ENCODE measurements around the gene WWC2.
A peak's percentile ranks its signal among the peaks of the same experiment; 100 is the strongest.
"Not testable (repeated sequence)": the region's sequence is repeated elsewhere in the genome, so short reads cannot be mapped to it uniquely, and the experiment has no call there.

Gene WWC2

DNA sequence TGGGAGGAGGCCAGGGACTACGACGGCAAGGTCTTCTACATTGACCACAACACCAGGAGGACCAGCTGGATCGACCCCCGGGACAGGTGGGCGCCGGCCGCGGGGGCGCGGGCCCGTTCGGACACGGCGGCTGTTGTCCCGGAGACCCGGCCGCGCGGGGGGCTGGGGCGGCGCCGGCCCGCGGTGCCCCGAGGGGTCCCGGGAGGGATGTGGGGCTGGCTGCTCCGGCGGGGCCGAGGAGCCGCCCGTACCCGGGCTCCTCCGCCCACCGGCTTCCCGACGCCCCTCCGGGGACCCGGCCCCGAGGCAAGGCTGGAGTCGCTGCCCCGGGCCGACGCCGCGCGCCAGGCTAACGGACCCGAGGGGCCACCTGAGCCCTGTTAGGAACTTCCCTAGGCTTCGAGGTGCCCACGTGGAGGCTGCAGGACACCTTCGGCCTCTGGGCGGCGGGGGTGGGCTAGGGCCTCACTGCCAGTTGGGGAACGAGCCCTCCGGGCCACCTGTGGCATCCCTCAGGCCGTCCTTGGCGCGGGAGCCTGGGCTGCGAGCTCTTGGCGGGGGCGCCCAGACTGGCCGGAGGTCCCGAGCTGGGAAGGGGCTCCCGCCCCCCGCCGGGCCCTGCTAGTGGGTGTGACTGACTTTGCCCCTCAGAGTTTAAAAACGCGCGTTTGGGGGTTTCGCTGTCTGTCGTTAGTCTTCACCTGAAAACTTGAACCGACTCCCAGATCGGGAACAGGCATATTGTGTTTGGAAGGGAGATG is 660 bp downstream of the WWC2 start:
- intact Hi-C loops (cut with DNase I): no loop called here
- peak in 7 of 10 donors; percentile 4 to 81 (median 19) for DNase-seq

- intact Hi-C loops (cut with DNase I): no loop called here
- no peak for DNase-seq
Observed at GRCh38 chr4:183100298-183100599, 1.2 kb downstream of the WWC2 start.

- intact Hi-C loops (cut with DNase I): no loop called here
- DNase-seq: no peak
Observed at GRCh38 chr4:183100827-183101226, 1.8 kb downstream of the WWC2 start.

- no peak for DNase-seq
- intact Hi-C loops (cut with DNase I): no loop called here
Observed at GRCh38 chr4:183101956-183102480, 3.0 kb downstream of the WWC2 start.

DNA sequence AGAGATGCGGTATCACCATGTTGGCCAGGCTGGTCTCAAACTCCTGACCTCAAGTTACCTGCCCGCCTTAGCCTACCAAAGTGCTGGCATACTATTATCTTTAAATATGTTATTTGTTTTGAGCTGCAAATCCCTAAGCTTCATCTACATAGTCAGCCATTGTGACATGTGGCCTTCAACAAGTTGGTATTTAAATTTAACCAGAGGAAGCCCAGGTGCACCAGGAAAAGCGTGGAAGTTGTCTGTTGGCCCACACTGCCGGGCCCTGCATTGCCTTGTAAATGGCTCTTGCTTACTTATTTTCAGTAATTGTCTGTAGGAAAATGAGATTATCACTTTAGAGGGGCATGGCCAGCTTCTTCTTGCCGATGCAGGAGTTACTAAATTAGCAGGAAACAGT is 6.0 kb downstream of the WWC2 start:
- DNase-seq: no peak
- intact Hi-C loops (cut with DNase I): no loop called here

DNA sequence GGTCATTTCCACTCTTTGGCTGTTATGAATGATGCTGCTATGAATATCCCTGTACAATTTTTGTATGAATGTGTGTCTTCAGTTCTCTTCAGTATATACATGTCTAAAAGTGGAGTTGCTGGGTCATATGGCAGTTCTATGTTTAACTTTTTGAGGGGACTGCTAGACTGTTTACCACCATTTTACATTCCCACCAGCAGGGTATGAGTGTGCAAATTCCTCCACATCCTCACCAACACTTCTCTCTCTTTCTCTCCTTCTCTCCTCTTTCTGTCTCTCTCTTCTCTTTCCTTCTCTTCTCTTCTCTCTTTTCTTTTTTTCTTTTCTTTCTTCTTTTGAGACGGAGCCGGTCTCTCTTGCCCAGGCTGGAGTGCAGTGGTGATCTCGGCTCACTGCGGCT is 7.8 kb downstream of the WWC2 start:
- intact Hi-C loops (cut with DNase I): no loop called here
- DNase-seq: no peak

GRCh38 chr4:183107891-183108459 is 8.9 kb downstream of the WWC2 start:
- intact Hi-C loops (cut with DNase I): no loop called here
- no peak for DNase-seq

GRCh38 chr4:183110244-183110643 is 11.2 kb downstream of the WWC2 start:
- no peak for DNase-seq
- intact Hi-C loops (cut with DNase I): no loop called here

DNA sequence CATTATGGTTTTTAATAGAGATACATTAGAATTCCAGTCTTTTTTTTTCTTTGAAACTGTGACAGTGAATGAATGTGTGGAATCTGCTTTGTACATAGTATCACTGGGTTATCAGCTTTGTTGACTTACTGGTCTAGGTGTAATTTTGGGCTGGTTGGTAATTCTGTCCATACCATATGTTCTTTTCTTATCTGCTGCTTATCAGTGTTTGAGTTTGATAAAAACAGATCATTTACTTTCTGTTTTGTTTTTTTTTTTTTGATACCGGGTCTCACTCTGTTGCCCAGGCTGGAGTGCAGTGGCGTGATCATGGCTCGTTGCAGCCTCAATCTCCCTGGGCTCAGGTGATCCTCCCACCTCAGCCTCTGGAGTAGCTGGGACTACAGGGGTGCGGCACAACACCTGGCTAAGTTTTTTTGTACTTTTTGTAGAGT is 12.4 kb downstream of the WWC2 start:
- intact Hi-C loops (cut with DNase I): no loop called here
- no peak for DNase-seq

- intact Hi-C loops (cut with DNase I): no loop called here
- no peak for DNase-seq
Observed at GRCh38 chr4:183118141-183118540, 19.1 kb downstream of the WWC2 start.

DNA sequence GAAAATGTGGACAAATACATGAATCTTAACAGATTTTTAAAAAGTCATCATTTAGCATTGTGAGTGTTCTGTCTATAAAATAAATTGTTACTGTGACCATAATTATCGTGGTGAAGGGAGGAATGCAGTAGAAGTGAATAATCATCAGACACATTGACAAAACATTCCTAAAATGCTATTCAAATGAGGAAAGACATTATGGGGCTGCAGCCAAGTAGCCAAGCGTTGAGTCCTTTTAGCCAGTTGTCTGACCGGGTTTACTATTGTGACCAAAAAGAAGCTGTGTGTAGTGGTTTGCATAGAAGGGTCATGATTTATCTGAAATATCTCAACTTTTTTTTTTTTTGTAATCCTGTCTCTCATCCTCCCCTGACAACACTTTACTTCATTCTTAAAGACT is 19.5 kb downstream of the WWC2 start:
- intact Hi-C loops (cut with DNase I): no loop called here
- DNase-seq: no peak

DNA sequence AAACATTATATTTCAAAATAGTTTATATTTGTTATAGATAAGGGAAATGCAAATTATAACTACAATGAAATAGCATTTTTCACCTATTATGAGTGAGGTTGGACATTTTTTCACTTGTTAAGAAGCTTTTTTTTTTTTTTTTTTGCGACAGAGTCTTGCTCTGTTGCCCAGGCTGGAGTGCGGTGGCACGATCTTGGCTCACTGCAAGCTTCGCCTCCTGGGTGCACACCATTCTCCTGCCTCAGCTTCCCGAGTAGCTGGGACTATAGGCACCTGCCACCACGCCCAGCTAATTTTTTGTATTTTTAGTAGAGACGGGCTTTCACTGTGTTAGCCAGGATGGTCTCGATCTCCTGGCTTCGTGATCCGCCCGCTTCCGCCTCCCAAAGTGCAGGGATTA is 22.6 kb downstream of the WWC2 start:
- intact Hi-C loops (cut with DNase I): not testable (repeated sequence)
- DNase-seq: peak in 1 of 10 donors; percentile 53

GRCh38 chr4:183124228-183124627 is 25.2 kb downstream of the WWC2 start:
- no peak for DNase-seq

DNA sequence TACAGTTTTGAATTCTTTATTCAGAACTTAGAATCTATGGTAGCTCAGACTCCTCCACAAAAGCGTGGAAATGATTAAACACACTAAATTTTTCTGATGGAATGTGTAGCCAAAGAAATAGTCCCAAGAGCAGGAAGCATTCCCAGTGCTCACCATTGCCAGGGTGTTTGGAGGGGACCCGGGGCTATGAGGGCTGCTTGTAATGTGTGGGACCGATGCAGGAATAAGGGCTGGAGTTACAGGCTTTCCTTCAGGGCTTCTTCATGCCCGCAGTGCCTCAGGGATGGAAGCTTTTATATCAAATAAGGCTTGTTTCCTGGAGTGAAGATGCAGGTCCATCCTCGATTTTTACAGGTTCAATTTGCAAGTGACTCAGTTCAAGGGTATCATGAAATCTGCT is 25.8 kb downstream of the WWC2 start:
- DNase-seq: no peak
- intact Hi-C loops (cut with DNase I): no loop called here

More at GRCh38 chr4:183124228-183124627, 25.2 kb downstream of the WWC2 start:
- intact Hi-C loops (cut with DNase I): no loop called here

- DNase-seq: no peak
Observed at GRCh38 chr4:183129125-183129524, 30.1 kb downstream of the WWC2 start.

DNA sequence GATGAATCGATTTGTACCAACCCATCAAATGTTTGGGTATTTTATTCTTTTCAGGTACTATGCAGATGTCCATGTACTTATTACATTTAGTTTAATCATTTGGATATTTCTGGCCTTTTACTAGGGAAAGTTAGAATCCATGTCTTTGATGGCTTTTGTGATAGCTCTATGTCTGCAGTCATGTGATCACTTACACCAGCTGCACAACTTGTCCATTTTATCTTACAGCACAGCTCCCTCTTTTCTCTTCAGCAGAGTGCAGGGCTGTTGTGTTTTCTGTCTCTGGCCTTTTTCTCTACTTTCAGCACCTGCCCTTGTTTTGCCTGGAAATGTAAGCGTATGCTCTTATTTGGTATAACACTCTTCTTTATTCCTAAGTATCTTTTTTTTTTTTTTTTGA is 30.6 kb downstream of the WWC2 start:
- DNase-seq: no peak

More at GRCh38 chr4:183129125-183129524, 30.1 kb downstream of the WWC2 start:
- intact Hi-C loops (cut with DNase I): no loop called here

GRCh38 chr4:183130328-183131155 is 31.5 kb downstream of the WWC2 start:
- DNase-seq: no peak
- intact Hi-C loops (cut with DNase I): no loop called here

More for the DNA sequence above, 30.6 kb downstream of the WWC2 start:
- intact Hi-C loops (cut with DNase I): no loop called here

GRCh38 chr4:183132081-183132480 is 33.0 kb downstream of the WWC2 start:
- intact Hi-C loops (cut with DNase I): no loop called here

DNA sequence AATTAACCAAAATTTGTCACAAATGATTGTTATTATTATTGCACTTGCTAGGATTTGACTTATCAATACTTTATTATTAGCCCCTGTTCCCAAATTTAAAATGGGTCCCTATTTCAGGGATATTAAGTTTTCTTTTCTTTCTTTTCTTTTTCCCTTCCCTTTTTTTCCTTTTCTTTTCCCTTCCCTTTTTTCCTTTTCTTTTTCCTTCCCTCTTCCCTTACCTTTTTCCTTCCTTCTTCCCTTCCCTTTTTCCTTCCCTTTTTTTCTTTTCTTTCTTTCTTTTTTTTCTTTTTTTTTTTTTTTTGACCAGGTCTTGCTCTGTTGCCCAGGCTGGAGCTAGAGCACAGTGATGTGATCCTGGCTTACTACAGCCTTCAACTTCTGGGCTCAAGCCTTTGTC is 33.8 kb downstream of the WWC2 start:
- DNase-seq: no peak
- intact Hi-C loops (cut with DNase I): no loop called here

More at GRCh38 chr4:183132081-183132480, 33.0 kb downstream of the WWC2 start:
- no peak for DNase-seq

DNA sequence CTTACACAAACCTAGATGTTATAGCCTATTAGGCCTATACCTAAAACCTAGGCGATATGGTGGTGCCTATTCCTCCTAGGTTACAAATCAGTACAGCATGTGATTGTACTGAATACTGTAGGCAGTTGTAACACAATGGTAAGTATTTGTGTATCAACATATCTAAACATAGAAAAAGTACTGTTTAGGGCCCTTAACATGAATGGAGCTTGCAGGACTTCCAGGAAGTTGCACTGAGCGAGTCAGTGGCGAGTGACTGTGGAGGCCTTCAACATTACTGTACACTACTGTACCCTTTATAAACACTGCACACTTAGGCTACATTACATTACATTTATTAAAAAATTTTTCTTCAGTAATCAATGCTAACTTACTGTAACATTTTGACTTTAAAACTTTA is 37.8 kb downstream of the WWC2 start:
- intact Hi-C loops (cut with DNase I): no loop called here
- DNase-seq: no peak

- DNase-seq: no peak
- intact Hi-C loops (cut with DNase I): no loop called here
Observed at GRCh38 chr4:183139058-183139750, 40.1 kb downstream of the WWC2 start.

All from posterior cingulate gyrus (tissue), 11 donors.